Measurements from ENCODE around the gene FEZ2.
"Not testable (repeated sequence)": the region's sequence is repeated elsewhere in the genome, so short reads cannot be mapped to it uniquely, and the experiment has no call there.

FEZ2 gene, protein sequence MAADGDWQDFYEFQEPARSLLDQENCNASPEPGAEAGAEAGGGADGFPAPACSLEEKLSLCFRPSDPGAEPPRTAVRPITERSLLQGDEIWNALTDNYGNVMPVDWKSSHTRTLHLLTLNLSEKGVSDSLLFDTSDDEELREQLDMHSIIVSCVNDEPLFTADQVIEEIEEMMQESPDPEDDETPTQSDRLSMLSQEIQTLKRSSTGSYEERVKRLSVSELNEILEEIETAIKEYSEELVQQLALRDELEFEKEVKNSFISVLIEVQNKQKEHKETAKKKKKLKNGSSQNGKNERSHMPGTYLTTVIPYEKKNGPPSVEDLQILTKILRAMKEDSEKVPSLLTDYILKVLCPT

DNA sequence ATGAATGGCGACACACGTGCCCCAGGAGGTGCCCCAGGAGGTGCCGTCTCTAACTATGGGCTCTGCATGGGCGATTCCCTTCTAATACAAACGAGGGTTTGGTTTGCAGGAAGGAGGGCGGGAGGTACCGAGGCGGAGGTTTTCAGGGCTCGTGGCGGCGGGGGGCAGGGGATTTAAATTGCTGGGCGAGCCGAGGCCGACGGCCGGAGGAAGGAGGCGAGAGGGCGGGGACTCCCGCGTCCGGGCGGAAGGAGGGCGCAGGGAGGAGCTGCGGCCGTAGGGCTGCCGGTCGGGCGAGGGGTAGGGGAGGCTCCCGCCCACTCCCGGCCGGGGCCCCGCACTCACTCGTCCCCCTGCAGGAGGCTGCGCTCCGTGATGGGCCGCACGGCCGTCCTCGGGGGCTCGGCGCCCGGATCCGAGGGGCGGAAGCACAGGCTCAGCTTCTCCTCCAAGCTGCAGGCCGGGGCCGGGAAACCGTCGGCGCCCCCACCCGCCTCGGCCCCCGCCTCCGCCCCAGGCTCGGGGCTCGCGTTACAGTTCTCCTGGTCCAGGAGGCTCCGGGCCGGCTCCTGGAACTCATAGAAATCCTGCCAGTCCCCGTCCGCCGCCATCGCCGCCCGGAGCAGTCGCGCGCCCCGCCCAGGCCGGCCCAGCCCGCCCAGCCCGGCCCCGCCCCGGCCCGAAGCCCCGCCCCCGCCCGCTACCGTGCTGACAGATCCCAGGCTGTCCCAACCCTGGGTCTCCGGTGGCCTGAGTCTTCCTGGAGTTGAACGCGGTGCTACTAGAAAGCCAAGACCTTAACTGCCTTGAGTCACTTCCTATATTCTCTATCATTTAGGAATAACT is at the start of gene FEZ2:
FEZ2 (minus strand) TSS at position 637 of the 846 bp plus-strand sequence; CDS start at position 611, 26 bp downstream.
- peak; percentile 19 for DNase-seq

DNA sequence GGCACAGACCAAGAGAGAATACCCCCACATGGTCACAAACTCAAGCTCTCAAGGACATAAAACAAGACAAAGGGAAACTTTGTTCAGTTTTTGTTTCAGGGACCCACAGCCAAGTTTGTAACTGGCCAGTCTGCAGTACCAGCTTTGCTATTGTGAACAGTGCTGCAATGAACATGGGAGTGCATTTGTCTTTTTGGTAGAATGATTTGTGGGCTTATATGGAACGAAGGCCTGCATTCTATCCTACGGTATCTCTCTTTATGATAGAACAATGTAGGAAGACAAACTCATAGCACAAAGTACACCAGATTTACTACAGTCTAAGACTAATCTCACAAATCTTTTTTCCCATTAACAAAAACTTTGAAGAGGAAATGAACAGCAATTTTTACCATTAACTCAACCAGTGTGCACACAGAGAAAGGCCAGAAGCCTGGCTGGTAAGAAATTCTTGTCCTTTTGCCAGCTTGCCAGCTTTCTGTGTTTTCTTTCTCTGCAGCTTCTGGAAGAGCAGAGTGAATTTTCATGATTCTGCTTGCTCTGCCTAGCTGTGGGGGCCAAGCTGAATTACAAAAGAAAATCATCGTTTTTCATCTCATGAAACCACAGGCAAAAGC is 37.1 kb upstream of the FEZ2 start:
- no peak for DNase-seq

DNA sequence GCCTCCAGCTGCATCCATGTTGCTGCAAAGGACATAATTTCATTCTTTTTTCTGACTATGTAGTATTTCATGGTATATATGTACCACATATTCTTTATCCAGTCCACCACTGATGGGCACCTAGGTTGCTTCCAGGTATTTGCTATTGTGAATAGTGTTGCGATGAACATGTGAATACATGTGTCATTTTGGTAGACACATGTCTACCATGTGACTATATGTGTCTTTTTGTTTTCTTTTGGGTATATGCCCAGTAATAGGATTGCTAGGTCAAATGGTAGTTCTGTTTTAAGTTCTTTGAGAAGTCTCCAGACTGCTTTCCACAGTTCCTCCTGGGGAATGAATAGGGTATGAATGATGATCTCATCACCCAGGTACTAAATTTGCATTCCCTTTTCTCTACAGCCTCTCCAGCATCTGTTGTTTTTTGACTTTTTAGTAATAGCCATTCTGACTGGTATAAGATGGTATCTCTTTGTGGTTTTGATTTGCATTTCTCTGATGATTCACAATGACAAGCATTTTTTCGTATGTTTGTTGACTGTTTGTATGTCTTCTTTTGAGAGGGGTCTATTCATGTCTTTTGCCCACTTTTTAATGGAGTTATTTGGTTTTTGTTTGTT is 35.6 kb upstream of the FEZ2 start:
- DNase-seq: no peak

DNA sequence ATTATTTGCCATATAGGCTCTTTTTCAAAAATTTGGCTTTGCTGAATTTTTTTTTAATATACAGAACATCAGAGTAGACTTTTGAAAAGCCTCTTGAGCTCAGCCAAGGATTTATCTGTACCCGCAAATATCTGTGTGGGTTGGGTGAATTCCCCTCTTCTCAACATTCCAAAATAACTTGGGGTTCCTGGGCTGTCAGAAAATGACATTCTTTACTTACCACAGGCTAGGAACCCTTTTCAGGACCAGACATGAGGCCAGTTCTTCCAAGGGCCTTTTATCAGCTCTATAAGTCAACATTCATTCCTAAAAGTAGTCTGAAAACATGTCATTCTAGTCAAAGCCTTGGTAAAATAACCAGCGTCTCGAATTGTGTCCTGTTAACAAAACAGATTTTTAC is 28.8 kb upstream of the FEZ2 start:
- DNase-seq: no peak

DNA sequence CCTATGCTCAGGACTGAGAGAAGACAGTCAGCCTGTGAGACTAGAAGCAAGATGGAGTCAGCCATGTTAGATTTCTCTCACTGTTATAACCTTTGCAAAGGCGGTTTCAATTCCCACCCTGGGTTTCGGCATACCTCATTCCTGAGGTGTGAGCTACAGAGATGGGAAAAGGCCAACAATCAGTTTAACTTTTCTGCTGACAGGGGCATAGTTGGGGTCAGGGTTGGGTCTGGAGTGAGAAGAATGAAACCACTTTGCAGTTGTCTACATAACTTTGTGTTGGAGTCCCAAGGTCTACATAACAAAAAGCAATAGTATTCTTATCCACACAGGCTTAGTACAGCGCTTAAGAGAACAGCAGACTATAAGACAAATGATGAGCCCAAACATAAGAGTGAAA is 28.1 kb upstream of the FEZ2 start:
- no peak for DNase-seq

DNA sequence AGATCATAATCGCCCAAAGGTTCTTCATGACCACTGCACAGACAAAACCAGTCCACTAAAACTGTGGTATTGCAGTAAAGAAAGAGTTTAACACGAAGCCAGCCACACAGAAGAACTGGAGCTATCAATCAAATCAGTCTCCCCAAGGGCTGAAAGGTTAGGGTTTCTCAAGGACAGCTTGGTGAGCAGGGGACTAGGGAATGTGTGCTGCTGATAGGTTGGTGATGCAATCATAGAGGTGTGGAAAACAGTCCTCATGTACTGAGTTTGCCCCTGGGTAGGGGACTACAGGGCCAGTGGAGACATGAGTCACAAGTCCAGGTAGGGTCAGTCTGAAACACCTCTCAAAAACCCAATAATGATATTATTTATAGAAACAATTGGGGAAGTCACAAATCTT is 27.3 kb upstream of the FEZ2 start:
- DNase-seq: no peak

DNA sequence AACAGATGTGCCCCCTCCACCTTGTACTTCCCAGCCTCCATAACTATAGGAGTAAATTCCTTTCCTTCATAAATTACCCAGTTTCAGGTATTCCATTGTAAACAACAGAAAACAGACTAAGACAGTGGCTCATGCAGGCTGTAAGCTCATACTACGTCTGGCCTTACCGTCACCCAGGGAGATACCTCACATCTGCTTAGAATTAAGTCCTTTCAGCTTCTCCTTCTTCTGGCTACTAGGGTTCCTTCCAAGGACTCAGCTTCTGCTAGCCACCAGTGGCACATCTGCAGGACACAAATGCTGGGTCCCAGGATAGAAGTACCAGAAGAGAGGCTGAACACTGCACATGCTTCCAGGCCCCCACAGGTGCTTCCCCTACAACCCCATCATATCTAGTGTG is 22.4 kb upstream of the FEZ2 start:
- no peak for DNase-seq

DNA sequence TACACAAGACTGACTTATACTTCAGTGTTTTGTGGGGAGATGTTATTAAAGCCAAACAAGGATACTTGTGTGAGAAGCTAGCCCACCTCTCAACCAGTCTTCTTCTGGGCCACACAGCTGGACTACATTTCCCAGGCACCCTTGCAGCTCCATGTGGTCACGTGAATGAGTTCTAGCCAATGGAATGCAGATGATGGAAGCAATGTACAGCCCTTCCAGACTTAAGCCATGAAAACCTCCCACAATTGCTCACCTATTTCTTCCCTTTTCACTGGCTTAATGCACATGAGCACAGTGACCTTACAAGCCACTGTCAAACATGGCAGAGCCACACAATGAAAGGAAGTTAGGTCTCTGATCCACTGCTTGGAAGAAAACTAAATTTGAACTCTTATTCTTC is 20.4 kb upstream of the FEZ2 start:
- peak; percentile 3 for DNase-seq

DNA sequence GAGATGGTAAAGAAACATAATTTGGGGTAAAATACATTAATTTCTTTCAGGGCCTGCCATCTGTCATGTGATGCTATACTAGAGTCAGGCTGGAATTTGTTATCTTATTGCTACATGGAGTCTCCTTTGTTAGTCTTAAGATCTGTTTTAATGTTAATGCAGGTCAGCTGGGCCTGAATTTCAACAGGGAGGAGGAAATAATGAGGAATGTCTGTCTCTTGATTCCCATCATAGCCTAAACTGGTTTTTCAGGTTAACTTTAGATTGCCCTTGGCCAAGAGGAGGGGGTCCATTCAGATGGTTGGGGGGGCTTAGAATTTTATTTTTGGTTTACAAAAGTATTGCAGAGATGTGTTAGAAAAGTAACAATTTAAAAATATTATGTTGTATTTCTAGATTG is 19.0 kb upstream of the FEZ2 start:
- DNase-seq: no peak

DNA sequence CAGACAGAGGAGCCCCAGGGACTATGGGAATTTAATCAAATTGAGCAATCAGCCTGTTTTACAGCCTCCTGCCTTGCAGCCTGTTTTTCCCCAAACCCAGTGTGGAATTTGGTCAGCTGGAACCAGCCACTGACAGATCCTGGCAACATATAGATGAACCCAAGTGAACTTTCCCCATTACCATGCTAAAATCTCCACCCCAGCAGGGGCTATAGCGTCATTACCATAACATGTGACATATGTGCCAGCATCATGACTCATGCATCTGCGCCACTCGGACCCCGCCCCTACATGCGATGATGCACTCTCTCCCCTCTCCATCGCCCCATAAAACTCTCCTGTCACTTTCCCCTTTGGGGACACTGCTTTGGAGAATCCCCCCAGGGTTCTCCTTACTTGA is 17.3 kb upstream of the FEZ2 start:
- DNase-seq: no peak

DNA sequence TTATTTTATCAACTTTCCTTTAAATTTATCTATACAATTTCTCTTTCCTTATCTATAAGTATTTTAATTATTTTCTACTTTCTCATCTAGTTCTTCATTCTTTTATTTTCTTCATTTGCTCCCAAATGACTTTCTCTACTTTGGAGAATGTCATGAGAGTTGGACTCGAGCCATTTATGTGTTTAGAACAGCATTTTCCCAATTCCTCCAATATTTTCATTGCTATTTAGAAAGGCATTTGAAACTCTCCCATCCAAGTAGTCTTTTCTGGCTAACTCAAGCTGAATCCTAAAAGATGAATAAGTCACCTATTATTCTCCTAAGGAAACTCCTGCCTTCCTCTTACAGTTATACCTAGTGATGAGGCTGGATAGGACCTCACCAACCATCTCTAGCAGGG is 15.8 kb upstream of the FEZ2 start:
- DNase-seq: no peak

DNA sequence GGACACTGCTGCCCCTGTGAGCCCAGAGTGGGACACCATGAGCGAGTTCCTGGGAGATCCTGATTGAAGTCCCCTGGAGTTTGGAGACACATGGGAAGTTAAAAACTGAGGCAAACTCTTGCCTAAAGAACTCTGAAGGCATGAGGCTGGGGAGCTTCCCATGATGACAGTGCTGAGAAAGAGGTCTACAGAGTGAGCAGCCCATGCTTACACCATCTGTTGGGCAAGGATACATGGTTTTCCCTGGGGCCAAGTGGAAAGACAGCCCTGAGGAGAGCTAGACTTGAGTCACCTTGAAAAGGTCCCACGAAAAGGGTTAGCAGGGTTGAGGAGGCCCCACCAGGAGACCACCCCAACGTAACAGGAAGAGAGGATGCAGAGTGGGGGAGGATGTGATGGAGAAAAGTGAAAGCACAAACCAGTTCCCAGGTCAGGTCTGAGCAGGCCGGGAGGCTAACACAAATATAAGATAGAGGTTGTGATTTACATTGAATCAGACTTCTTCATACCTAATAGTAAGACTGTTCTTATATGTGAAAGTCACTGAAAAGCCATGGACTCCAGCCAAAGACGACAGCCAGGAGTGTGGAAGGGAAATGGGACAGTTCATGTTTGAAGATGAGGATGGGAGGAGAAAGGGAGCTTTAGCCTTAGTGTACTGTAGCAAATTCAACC is 13.5 kb upstream of the FEZ2 start:
- DNase-seq: no peak

DNA sequence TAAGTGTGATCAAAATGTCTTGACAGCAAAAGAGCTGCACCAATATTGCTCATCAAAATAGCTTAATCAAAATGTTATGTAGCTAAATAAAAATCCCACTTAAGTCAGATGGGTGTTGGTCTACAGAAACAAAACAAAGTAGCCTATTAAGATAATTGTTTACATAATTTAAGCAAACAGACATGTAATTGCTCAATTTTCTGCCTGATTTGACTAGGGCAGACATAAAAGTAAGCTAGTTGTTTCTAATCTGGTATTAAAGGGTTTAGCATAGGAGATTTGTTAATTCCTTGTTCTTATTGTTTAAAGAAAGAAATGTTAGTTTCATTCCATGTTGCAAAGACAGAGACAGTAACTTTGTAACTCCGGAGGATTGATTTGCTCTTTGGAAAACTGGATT is 11.5 kb upstream of the FEZ2 start:
- DNase-seq: no peak

DNA sequence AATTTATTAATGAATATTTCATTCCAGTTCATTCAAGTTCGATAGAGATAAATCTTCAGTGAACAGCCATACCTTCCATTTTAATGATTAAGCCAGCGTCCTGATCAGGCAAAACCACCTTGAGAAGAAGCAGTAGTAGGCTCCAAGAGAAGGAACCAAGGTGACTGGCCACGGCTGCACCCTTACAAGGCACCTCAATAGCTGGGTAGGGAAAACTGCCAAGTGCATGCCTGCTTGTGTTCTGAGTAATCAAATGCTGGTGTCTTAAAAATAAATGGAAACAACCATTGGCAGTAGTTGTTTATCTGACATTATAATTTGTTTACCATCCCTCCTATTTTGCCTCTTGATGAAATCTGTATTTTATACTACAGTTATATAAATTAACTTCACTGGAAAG is 10.0 kb upstream of the FEZ2 start:
- no peak for DNase-seq

DNA sequence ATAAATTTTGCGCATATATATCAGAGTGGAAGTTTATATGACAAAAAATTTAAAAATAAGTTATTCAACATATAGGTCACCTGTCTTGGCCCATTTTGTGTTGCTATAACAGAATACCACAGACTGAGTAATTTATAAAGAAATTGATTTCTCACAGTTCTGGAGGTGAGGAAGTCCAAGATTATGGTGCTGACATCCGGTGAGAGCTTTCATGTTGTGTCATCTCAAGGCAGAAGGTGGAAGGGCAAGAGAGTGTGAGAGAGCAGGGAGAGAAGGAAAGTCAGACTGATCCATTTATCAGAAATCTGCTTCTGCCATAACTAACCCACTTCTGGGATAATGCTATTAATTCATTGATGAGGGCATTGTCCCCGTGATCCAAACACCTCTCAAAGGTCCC is 9.0 kb upstream of the FEZ2 start:
- no peak for DNase-seq

DNA sequence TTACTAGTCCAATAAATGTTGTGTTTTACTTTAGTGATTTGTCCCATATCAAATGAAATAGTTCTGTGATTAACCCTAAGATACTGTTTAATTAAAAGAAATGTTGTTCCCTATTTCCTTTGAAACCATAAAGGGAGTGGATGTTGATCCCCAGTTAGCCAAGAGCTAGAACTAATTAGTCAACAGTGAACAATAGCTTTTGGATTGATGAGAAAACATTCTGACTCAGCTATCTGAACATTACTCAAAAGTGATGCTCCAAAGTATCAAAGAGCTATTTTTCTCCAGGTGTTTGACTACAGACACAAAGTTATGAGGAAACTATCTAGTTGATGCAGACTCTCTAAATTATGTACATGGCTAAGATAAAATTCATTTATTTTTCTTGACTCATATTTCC is 7.3 kb upstream of the FEZ2 start:
- no peak for DNase-seq

DNA sequence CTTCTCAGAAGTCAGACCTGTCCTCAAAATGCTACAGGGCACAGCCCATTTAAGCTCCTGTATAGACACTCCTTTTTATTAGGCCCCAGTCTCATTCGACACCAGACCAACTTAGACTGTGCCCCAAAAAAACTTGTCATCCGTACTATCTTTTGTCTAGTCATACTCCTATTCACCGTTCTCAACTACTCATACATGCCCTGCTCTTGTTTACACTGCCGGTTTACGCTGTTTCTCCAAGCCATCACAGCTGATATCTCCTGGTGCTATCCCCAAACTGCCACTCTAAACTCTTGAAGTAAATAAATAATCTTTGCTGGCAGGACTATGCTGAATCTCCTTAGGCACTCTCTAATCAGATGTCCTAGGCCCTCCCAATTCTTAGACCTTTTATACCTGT is 5.7 kb upstream of the FEZ2 start:
- not testable (repeated sequence) for DNase-seq

DNA sequence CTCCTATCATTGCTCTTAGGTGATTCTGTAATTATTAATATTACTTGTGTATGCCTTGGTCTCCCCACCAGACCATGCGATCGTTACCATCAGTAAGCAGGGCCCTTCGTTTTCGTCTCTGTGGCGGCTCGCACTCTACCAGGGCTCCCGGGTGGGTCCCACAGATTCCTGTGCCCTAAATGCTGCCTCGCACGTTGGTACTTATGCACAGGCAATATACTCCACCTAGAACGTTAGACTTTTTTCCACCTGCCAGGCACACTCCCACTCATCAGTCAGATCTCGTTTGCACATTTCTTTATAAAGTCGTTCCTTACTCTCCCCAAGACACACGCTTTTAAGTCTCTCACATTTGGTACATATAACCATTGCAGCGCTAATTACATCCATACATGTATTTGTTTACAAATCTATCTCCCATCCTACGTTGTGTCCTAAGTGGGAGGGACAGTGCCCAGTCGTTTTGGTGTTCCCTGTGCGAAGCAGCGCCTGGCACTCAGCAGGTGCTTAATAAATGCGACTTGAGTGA is 901 bp downstream of the FEZ2 start:
- DNase-seq: no peak

DNA sequence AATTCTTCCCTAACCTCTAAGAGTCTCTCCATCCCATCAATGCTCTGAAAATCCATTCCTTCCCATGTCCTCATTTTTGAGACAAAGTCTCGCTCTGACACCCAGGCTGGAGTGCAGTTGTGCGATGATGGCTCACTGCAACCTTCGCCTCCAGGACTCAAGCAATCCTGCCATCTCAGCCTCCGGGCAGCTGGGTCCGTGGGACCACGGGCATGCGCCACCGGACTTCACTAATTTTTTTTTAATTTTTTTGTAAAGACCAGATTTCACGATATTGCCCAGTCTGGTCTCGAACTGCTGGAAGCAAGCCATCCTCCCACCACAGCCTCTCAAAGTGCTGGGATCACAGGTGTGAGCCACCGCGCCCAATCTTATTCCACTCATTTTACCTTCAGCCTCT is 1.6 kb downstream of the FEZ2 start:
- DNase-seq: no peak

DNA sequence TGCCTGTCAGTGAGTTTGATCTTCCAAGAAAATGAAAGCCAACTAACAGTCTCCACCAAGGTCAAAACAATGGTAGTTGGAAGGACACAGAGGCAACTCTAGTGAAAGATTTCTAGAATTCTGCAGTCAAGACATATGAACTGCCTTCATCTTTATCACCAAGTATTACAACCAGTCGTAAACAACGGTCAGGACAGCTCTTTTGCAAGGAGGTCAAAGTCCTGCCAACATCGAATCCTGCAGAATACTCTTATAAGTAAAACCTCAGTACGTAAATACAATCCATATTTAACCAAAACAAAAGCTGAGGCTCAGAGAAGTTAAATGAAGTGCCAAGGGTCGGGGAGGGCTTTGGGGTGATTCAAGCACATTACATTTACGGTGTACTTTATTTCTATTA is 3.1 kb downstream of the FEZ2 start:
- DNase-seq: no peak

DNA sequence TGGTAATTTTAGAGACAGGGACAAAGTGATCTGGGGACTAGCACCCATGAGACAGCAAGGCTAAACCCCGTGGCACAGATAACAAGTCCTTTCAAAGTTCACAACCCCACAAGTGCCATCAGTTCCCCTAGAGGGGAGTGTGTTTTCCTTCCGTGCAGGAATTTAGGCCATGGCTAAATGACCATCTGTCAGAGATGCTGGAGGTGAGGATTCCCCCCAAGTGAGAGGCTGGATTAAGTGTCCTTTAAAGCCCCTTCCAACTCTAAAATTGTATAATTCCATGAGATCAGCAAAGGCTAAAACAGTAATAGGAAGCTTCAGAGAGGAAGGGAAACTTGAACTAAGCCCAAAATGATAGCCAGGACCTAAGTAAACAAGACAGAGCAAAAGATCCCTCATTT is 8.7 kb downstream of the FEZ2 start:
- DNase-seq: no peak

DNA sequence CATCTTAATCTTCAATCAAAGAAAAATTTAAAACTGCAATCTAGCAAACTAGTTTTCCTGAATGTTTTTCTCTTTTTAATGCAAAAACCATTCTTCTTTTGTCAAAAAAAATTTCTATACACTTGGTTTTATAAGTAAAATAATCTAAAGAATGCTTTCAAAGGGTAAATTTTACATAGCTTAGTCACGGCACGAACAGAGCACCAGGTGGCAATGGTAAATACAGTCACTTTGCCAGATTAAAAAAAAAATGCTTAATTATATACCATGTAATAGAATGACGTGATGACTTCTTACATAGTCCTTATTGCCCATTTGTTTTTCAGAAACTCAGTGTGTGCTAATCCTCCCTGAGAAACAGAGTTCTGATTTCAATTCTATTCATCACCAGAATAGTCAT is 10.4 kb downstream of the FEZ2 start:
- no peak for DNase-seq

DNA sequence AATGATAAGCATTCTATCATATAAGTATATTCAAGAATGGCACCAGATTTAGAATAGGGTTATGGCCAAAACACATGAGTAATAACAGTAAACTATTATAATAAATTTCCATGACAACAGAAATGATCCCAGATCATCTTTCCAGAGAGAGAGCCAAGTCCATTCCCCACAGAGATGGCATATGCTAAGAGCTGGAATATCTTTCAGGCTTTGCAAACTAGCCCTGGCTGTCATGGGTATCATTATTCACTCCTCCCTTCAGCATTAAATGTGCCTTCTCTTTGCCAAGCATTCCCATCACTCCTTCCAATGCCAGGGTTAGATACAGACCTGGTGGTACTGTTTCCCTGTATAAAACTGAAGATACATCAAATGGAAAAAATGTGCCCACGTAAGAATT is 10.9 kb downstream of the FEZ2 start:
- no peak for DNase-seq
